Body of pancreas (tissue), 4 donors: Measurements from ENCODE around the gene EML6. TPM values are rescaled to one million over a fixed set of nuclear protein-coding genes. Genes with fewer than 3 reads are reported as not detected.

ENCODE experiments used
- ATAC-seq: fragments of 150-250 bp; one replicate; pipeline ENCODE4 v1.9.1; 2016
- DNase-seq, 4 donors: peaks; one replicate each; pipeline ENCODE4 v3.0.0-alpha.2; 2019
- H3K27ac ChIP-seq, 4 donors: fragments of 200-600 bp; sonication (generic); 1 replicate in 3 of 4; 2 replicates in 1 of 4; pipeline versions ENCODE4 v1.5.1 to v1.6.1; 2016 to 2019; ENCODE audit warnings: mild to moderate bottlenecking in 1 of 4, mixed read lengths in 1 of 4, moderate library complexity in 1 of 4
- H3K27me3 ChIP-seq, 2 donors: fragments of 200-600 bp; sonication (generic); one replicate each; pipeline ENCODE4 v1.6.0; 2016; ENCODE audit warnings: mild to moderate bottlenecking in 1 of 2
- H3K36me3 ChIP-seq, 2 donors: fragments of 200-600 bp; sonication (generic); replicated peaks in 1 of 2; 2 replicates each; pipeline ENCODE4 v1.5.1; 2016; ENCODE audit warnings: low read depth in 2 of 2; ENCODE audit not compliant: insufficient read depth in 1 of 2
- H3K4me1 ChIP-seq: fragments of 200-600 bp; sonication (generic); one replicate; pipeline ENCODE4 v1.6.0; 2016
- H3K4me3 ChIP-seq, 2 donors: fragments of 200-600 bp; sonication (generic); 1 replicate in 1 of 2; 2 replicates in 1 of 2; pipeline ENCODE4 v1.5.1; 2016 to 2019
- H3K9me3 ChIP-seq, 3 donors: fragments of 200-600 bp; sonication (generic); 1 replicate in 2 of 3; 2 replicates in 1 of 3; pipeline ENCODE4 v1.5.1; 2016
- POLR2A ChIP-seq, 3 donors: fragments of 450-650 bp; IDR thresholded peaks; one replicate each; pipeline ENCODE4 v1.6.1; 2016; ENCODE audit warnings: antibody characterized with exemption in 3 of 3, mild to moderate bottlenecking in 2 of 3
- WGBS, 2 donors: methylation state at CpG; one replicate each; pipeline ENCODE4 v1.1.5; 2017; 5-methylcytosine and 5-hydroxymethylcytosine counted together
- intact Hi-C: fragments of 100-400 bp; cut with DNase I; formaldehyde crosslinking; loops from one replicate; pipeline ENCODE4 v1.15.1; 2023
- total RNA-seq, 2 donors: library from RNA; depleted of rRNA; stranded (reverse); fragments of >200 nt; gene quantifications; one replicate each; pipeline ENCODE4 v1.1.0, GENCODE V29; 2016
- TF ChIP-seq, protein P1 (sequence below), 7 experiments: fragments of 450-650 bp in 4 of 7; fragments of 200-600 bp in 3 of 7; sonication (generic) in 3 of 7; IDR thresholded peaks; one replicate each; pipeline ENCODE4 v1.5.1; 2016 to 2019; ENCODE audit warnings: antibody characterized with exemption in 7 of 7

Gene EML6
- total RNA-seq, 2 donors from 2014 or later: 2.3 to 2.6 TPM

- ATAC-seq (no peak), DNase-seq (no peak)
- H3K9me3 ChIP-seq: no peaks in the 10 kb centered on the region
- no peak overlapping the region for H3K4me3 ChIP-seq
- WGBS, 2 donors: 13 to 33% methylated on average over 1 of the region's 1 CpG
- H3K27me3 ChIP-seq: no peaks in the 10 kb centered on the region
- peaks cover 9% of the 10 kb centered on the region for H3K4me1 ChIP-seq
- TF ChIP-seq, protein P1, sequence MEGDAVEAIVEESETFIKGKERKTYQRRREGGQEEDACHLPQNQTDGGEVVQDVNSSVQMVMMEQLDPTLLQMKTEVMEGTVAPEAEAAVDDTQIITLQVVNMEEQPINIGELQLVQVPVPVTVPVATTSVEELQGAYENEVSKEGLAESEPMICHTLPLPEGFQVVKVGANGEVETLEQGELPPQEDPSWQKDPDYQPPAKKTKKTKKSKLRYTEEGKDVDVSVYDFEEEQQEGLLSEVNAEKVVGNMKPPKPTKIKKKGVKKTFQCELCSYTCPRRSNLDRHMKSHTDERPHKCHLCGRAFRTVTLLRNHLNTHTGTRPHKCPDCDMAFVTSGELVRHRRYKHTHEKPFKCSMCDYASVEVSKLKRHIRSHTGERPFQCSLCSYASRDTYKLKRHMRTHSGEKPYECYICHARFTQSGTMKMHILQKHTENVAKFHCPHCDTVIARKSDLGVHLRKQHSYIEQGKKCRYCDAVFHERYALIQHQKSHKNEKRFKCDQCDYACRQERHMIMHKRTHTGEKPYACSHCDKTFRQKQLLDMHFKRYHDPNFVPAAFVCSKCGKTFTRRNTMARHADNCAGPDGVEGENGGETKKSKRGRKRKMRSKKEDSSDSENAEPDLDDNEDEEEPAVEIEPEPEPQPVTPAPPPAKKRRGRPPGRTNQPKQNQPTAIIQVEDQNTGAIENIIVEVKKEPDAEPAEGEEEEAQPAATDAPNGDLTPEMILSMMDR (IDR thresholded peaks at IDR 0.05): no peak
- no peak for TF ChIP-seq POLR2A (IDR thresholded peaks at IDR 0.05)
- no peak overlapping the region for H3K27ac ChIP-seq
- intact Hi-C loops: no loop called here
- no peaks in the 10 kb centered on the region for H3K36me3 ChIP-seq
These were observed 45.4 kb downstream of the EML6 start for GRCh38 chr2:54768772-54769428.

GRCh38 chr2:54770211-54770610, 46.7 kb downstream of the EML6 start:
- no peak for TF ChIP-seq POLR2A (IDR thresholded peaks at IDR 0.05)
- TF ChIP-seq, protein P1 (IDR thresholded peaks at IDR 0.05): no peak
- no peak overlapping the region for H3K4me3 ChIP-seq
- H3K27ac ChIP-seq: no peak overlapping the region
- peaks cover 0 to 2% (median 0%) of the 10 kb centered on the region in 3 donors for H3K9me3 ChIP-seq
- intact Hi-C loops: no loop called here
- no peaks in the 10 kb centered on the region for H3K27me3 ChIP-seq
- H3K36me3 ChIP-seq: no peaks in the 10 kb centered on the region
- H3K4me1 ChIP-seq: no peaks in the 10 kb centered on the region
- no peak for DNase-seq
- WGBS, 2 donors: 59 to 68% methylated on average over 2 of the region's 2 CpGs
- ATAC-seq: no peak

DNA sequence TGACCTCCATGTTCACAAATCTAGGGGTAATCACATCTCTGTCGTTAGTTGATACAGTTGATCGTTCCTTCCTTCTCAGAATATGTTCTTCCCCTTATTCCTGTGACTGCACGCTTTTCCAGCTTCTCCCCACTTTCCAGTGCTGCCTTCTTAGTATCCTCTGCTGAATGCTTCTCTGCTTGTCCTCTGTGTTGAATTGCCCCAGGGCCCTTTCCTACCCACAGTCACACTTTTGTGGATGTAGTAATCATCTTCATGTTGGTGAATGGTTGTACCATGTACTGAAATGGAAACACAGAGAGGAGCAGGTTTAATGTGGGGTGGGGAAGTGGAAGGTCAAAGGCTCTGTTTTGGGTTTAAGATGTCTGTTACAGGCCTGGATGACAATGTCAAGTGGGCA, 47.2 kb downstream of the EML6 start:
- Histone ChIP-seq H3K4me3 (no peak overlapping the region), H3K9me3 (peaks cover 0 to 6% (median 0%) of the 10 kb centered on the region in 3 donors), H3K27me3 (no peaks in the 10 kb centered on the region), H3K36me3 (no peaks in the 10 kb centered on the region), H3K4me1 (no peaks in the 10 kb centered on the region), H3K27ac (no peak overlapping the region)
- no peak for DNase-seq
- no peak for ATAC-seq
- intact Hi-C loops: no loop called here
- 91 to 96% methylated on average over 3 of the region's 3 CpGs for WGBS, 2 donors
- TF ChIP-seq POLR2A (IDR thresholded peaks at IDR 0.05): no peak
- TF ChIP-seq, protein P1 (IDR thresholded peaks at IDR 0.05): no peak

DNA sequence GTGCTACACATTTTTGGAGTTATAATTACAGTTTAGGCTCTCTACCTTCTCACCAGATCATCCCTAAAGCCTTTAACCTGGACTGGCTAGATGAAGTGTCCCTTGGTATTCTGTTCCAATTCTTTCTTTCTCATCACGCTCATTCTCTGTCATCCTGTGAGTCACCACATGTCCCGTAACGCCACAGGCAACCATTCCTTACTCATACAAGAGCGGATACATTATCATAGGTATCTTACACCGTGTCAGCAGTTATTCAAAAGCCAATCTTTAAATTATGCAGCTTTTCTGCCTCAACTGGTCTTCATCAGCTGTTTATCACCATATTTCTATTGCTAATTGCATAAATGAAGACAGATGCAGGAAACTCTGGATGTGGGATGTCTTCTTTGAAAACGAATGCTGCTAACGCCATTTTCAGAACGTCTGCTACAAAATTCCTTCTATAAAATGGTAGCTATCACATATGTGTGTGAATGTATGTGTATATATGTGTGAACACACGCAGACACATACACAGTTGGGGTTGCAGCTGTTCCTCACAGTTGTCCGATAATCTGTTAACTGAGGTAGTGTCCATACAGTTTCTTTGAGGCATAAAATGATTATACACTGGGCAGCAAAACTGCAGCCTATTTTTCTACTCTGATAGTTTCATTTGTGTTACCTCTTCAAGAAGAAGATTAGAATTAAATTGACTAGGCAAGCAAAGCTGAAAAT, 47.9 kb downstream of the EML6 start:
- ATAC-seq (no peak), DNase-seq (no peak)
- Histone ChIP-seq H3K9me3 (peaks cover 0 to 6% (median 0%) of the 10 kb centered on the region in 3 donors), H3K27ac (no peak overlapping the region), H3K27me3 (no peaks in the 10 kb centered on the region), H3K4me1 (no peaks in the 10 kb centered on the region), H3K4me3 (no peak overlapping the region), H3K36me3 (no peaks in the 10 kb centered on the region)
- intact Hi-C loops: no loop called here
- 86 to 91% methylated on average over 10 of the region's 10 CpGs for WGBS, 2 donors
- TF ChIP-seq, protein P1 (IDR thresholded peaks at IDR 0.05): no peak
- no peak for TF ChIP-seq POLR2A (IDR thresholded peaks at IDR 0.05)
